PC-3 (cell line): ENCODE measurements around the gene EXOC6.

Experiments used
- EZH2 ChIP-seq: fragments of 300-600 bp; sonication (generic); IDR thresholded peaks from one replicate; pipeline ENCODE4 v1.6.1; 2017; ENCODE audit warnings: antibody characterized with exemption, mild to moderate bottlenecking, low read length; ENCODE audit not compliant: unreplicated experiment
- EZH2phosphoT487 ChIP-seq: fragments of 300-600 bp; sonication (generic); IDR thresholded peaks from 2 replicates; pipeline ENCODE4 v1.6.1; 2018; ENCODE audit warnings: mild to moderate bottlenecking, antibody characterized with exemption, low read length, borderline replicate concordance
- TF ChIP-seq, protein P1 (sequence below): fragments of 300-600 bp; sonication (generic); conservative IDR thresholded peaks from 2 replicates; pipeline ENCODE4 v1.5.1; 2017; ENCODE audit warnings: antibody characterized with exemption, low read depth, mild to moderate bottlenecking, low read length

DNA sequence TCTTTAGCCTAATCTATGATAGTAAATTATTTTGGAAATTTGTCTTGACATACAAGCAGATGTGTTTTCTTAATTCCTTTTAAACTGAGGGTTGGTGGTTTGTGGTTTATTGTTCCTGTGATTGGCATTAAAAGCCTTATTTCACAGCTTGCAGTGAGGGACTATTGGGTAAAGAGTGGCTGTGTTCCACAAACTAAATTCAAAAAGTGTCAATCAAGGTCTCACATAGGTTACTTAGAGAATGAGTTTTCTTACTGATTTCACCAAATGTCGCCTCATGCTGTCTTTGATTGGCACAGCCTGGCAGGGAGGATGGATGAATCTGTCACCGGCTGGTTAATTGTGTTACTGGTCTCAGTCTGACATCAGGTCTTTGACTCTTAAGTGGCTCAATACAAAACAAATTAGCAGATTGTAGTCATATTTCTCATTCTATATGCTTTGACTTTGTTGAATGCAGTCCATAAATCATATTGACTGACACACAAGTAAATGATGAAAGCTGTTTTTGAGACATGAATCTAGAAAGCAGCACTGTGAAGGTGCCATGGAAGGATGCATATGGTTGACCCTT lies 145.5 kb downstream of the EXOC6 start:
- TF ChIP-seq, protein P1, sequence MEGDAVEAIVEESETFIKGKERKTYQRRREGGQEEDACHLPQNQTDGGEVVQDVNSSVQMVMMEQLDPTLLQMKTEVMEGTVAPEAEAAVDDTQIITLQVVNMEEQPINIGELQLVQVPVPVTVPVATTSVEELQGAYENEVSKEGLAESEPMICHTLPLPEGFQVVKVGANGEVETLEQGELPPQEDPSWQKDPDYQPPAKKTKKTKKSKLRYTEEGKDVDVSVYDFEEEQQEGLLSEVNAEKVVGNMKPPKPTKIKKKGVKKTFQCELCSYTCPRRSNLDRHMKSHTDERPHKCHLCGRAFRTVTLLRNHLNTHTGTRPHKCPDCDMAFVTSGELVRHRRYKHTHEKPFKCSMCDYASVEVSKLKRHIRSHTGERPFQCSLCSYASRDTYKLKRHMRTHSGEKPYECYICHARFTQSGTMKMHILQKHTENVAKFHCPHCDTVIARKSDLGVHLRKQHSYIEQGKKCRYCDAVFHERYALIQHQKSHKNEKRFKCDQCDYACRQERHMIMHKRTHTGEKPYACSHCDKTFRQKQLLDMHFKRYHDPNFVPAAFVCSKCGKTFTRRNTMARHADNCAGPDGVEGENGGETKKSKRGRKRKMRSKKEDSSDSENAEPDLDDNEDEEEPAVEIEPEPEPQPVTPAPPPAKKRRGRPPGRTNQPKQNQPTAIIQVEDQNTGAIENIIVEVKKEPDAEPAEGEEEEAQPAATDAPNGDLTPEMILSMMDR = no peak
- TF ChIP-seq EZH2phosphoT487 (no peak), EZH2 (no peak)
